Measurements from ENCODE around the gene TRPV4.

DNA sequence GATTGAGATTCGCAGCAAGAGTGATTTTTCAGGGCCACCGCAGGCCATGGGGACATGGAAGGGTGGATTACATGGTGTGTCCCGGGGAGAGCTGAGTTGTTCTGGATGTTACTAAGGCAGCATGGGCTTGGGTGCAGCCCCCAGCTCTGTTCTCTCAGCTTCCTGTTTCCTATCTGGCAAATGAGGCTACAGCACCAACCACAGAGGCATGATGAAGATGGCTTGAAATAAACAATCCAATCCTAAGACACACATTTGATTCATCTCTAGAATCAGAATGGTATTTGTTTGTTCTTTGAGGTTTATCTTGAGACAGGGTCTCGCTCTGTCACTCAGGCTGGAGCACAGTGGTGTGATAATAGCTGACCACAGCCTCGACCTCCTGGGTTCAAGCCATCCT, 25.6 kb upstream of the TRPV4 start:
- TF ChIP-seq, protein P1, sequence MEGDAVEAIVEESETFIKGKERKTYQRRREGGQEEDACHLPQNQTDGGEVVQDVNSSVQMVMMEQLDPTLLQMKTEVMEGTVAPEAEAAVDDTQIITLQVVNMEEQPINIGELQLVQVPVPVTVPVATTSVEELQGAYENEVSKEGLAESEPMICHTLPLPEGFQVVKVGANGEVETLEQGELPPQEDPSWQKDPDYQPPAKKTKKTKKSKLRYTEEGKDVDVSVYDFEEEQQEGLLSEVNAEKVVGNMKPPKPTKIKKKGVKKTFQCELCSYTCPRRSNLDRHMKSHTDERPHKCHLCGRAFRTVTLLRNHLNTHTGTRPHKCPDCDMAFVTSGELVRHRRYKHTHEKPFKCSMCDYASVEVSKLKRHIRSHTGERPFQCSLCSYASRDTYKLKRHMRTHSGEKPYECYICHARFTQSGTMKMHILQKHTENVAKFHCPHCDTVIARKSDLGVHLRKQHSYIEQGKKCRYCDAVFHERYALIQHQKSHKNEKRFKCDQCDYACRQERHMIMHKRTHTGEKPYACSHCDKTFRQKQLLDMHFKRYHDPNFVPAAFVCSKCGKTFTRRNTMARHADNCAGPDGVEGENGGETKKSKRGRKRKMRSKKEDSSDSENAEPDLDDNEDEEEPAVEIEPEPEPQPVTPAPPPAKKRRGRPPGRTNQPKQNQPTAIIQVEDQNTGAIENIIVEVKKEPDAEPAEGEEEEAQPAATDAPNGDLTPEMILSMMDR (IDR thresholded peaks at IDR 0.05; ENCODE audit: insufficient read depth, low read depth, low read length): no peak
- TF ChIP-seq EZH2 (IDR thresholded peaks at IDR 0.05; ENCODE audit: insufficient read depth, low read length): no peak

Data from astrocyte (in vitro differentiated cells and primary cell).